Endothelial cell of umbilical vein (primary cell): Measurements from ENCODE around the gene MCF2L. TPM values are rescaled to one million over a fixed set of nuclear protein-coding genes. Genes with fewer than 3 reads are reported as not detected.

Experiments
- BruUV-seq: library from RNA; stranded (reverse); fragments of 400-500 nt; replicated peaks from 2 replicates; lab custom pipeline; 2021; lab: Mats Ljungman, UMichigan
- CTCF ChIA-PET: fragments of 300-600, 350-600 bp; sonication (Branson Sonifier 250); formaldehyde crosslinking; loops from one replicate; lab custom pipeline; 2021; ENCODE audit warnings: antibody characterized with exemption, inconsistent platforms; lab: Charles Lee
- POLR2A ChIA-PET: fragments of 300-600, 350-600 bp; sonication (Branson Sonifier 250); formaldehyde crosslinking; loops from one replicate; lab custom pipeline; 2021; ENCODE audit warnings: antibody characterized with exemption, inconsistent platforms; lab: Charles Lee
- DNase-seq: peaks from one replicate; pipeline ENCODE4 v3.0.0-alpha.2; 2011; ENCODE audit warnings: low read depth, low spot score
- FAIRE-seq: peaks from 2 replicates; lab custom pipeline; 2011; peaks lifted over from hg19 to GRCh38; lab: Jason Lieb, UNC
- H2AFZ ChIP-seq: 2 replicates; pipeline ENCODE4 v1.6.0; 2012; ENCODE audit warnings: low read depth, low read length, control low read depth, inconsistent platforms
- H3K27ac ChIP-seq: 2 replicates; pipeline ENCODE4 v1.5.1; 2011; ENCODE audit warnings: low read depth, mild to moderate bottlenecking, control low read depth, low read length, moderate library complexity; ENCODE audit not compliant: insufficient read depth
- H3K27me3 ChIP-seq, 2 experiments: 2 replicates each; pipeline versions ENCODE4 v1.6.0 to v1.6.1; 2011; ENCODE audit warnings: low read length in 2 of 2, mixed read lengths in 1 of 2; ENCODE audit not compliant: control insufficient read depth in 2 of 2, insufficient read depth in 2 of 2
- H3K36me3 ChIP-seq, 2 experiments: 2 replicates in 1 of 2; 3 replicates in 1 of 2; pipeline ENCODE4 v1.5.1; 2011; ENCODE audit warnings: low read length in 2 of 2, mild to moderate bottlenecking in 1 of 2, moderate library complexity in 1 of 2; ENCODE audit not compliant: control insufficient read depth in 2 of 2, insufficient read depth in 2 of 2; ENCODE audit errors: extremely low read depth in 1 of 2
- H3K4me1 ChIP-seq: 3 replicates; pipeline ENCODE4 v1.5.1; 2011; ENCODE audit warnings: mild to moderate bottlenecking, low read length; ENCODE audit not compliant: control insufficient read depth, insufficient read depth; ENCODE audit errors: extremely low read depth
- H3K4me2 ChIP-seq: 2 replicates; pipeline ENCODE4 v1.6.1; 2011; ENCODE audit warnings: low read length, control low read depth, mixed read lengths; ENCODE audit not compliant: insufficient read depth
- H3K4me3 ChIP-seq, 3 experiments: fragments of 200-600 bp in 1 of 3; sonication (generic), shearing (Covaris generic) in 1 of 3; replicated peaks in 1 of 3; 2 replicates each; pipeline ENCODE4 v1.5.1; 2011 to 2016; ENCODE audit warnings: control low read depth in 3 of 3, low read length in 3 of 3, mild to moderate bottlenecking in 2 of 3, inconsistent platforms in 1 of 3, low read depth in 1 of 3, moderate library complexity in 1 of 3; ENCODE audit not compliant: insufficient read depth in 1 of 3
- H3K79me2 ChIP-seq: 2 replicates; pipeline ENCODE4 v1.6.0; 2012; ENCODE audit warnings: low read length, inconsistent platforms; ENCODE audit not compliant: control insufficient read depth, insufficient read depth
- H3K9ac ChIP-seq: replicated peaks from 2 replicates; pipeline ENCODE3; 2011; ENCODE audit warnings: low read length, control low read depth; ENCODE audit not compliant: insufficient read depth; ENCODE audit errors: extremely low read depth
- H3K9me1 ChIP-seq: replicated peaks from 3 replicates; pipeline ENCODE4 v1.6.0; 2011; ENCODE audit warnings: mild to moderate bottlenecking, low read length; ENCODE audit not compliant: control insufficient read depth, insufficient read depth; ENCODE audit errors: extremely low read depth
- H3K9me3 ChIP-seq: replicated peaks from 2 replicates; pipeline ENCODE4 v1.5.1; 2012; ENCODE audit warnings: low read length, inconsistent platforms; ENCODE audit not compliant: control insufficient read depth, insufficient read depth
- H4K20me1 ChIP-seq: replicated peaks from 2 replicates; pipeline ENCODE3; 2011; ENCODE audit warnings: mild to moderate bottlenecking, low read length; ENCODE audit not compliant: control insufficient read depth, insufficient read depth; ENCODE audit errors: extremely low read depth
- EZH2 ChIP-seq: IDR thresholded peaks from 2 replicates; pipeline ENCODE4 v1.6.1; 2012; ENCODE audit warnings: borderline replicate concordance, low read depth, mild to moderate bottlenecking, moderate library complexity, low read length, inconsistent platforms; ENCODE audit not compliant: severe bottlenecking
- FOS ChIP-seq: IDR thresholded peaks from 2 replicates; pipeline ENCODE4 v1.6.1; 2011; ENCODE audit warnings: mild to moderate bottlenecking, low read length, moderate library complexity, borderline replicate concordance; ENCODE audit not compliant: insufficient read depth
- GATA2 ChIP-seq: IDR thresholded peaks from 2 replicates; pipeline ENCODE4 v1.7.0; 2011; ENCODE audit warnings: low read depth, mild to moderate bottlenecking, moderate library complexity, mixed read lengths, low read length; ENCODE audit not compliant: insufficient read length, insufficient read depth
- JUN ChIP-seq: IDR thresholded peaks from 2 replicates; pipeline ENCODE4 v1.6.1; 2011; ENCODE audit warnings: borderline replicate concordance, low read depth; ENCODE audit not compliant: insufficient read length, insufficient read depth
- MYC ChIP-seq: IDR thresholded peaks from one replicate; pipeline ENCODE4 v1.6.1; 2011; ENCODE audit warnings: mild to moderate bottlenecking, low read depth, low read length
- POLR2A ChIP-seq: IDR thresholded peaks from 2 replicates; pipeline ENCODE4 v1.6.1; 2012; ENCODE audit warnings: low read depth, mild to moderate bottlenecking, control low read depth, low read length
- POLR2AphosphoS5 ChIP-seq: IDR thresholded peaks from 2 replicates; pipeline ENCODE4 v1.6.1; 2012; ENCODE audit warnings: low read depth, mild to moderate bottlenecking, control low read depth, low read length, moderate library complexity; ENCODE audit not compliant: insufficient read depth
- dilution Hi-C: fragments of 300-500 bp; cut with MboI; formaldehyde crosslinking; loops from one replicate; pipeline ENCODE4 v1.15.0; 2019; ENCODE audit warnings: low sequenced_read_pairs; ENCODE audit not compliant: extremely low pct_ligation_motif_present
- intact Hi-C: fragments of 100-400 bp; cut with micrococcal nuclease; formaldehyde crosslinking; loops from one replicate; pipeline ENCODE4 v1.10.0; 2022
- polyA plus RNA-seq, 4 experiments: library from polyadenylated mRNA; depleted of rRNA in 3 of 4; stranded (reverse) in 3 of 4; unstranded in 1 of 4; fragments of >200 nt; gene quantifications; 2 replicates each; pipeline versions ENCODE4 v1.2.1 to v1.2.3, GENCODE V29; 2011 to 2012; ENCODE audit warnings: missing spikeins in 1 of 4
- total RNA-seq: library from RNA; stranded (reverse); gene quantifications from 2 replicates; pipeline ENCODE4 v1.2.3, GENCODE V29; 2021
- TF ChIP-seq, protein P1 (sequence below): IDR thresholded peaks from 2 replicates; pipeline ENCODE4 v1.6.1; 2011; ENCODE audit not compliant: insufficient read depth, insufficient read length
- TF ChIP-seq, protein P2 (sequence below), 2 donors: IDR thresholded peaks; 1 replicate in 1 of 2; 2 replicates in 1 of 2; pipeline ENCODE4 v1.5.1; 2011; ENCODE audit warnings: low read length in 2 of 2, mild to moderate bottlenecking in 2 of 2, moderate library complexity in 2 of 2, control low read depth in 1 of 2, inconsistent platforms in 1 of 2, low read depth in 1 of 2; ENCODE audit not compliant: insufficient read depth in 1 of 2; ENCODE audit errors: extremely low read depth in 1 of 2

The MCF2L gene
- total and polyA plus RNA-seq, 2 donors (not counting 3 experiments of a cell fraction or from before 2014, with no cell fraction given) = 0.33 to 0.58 TPM

DNA sequence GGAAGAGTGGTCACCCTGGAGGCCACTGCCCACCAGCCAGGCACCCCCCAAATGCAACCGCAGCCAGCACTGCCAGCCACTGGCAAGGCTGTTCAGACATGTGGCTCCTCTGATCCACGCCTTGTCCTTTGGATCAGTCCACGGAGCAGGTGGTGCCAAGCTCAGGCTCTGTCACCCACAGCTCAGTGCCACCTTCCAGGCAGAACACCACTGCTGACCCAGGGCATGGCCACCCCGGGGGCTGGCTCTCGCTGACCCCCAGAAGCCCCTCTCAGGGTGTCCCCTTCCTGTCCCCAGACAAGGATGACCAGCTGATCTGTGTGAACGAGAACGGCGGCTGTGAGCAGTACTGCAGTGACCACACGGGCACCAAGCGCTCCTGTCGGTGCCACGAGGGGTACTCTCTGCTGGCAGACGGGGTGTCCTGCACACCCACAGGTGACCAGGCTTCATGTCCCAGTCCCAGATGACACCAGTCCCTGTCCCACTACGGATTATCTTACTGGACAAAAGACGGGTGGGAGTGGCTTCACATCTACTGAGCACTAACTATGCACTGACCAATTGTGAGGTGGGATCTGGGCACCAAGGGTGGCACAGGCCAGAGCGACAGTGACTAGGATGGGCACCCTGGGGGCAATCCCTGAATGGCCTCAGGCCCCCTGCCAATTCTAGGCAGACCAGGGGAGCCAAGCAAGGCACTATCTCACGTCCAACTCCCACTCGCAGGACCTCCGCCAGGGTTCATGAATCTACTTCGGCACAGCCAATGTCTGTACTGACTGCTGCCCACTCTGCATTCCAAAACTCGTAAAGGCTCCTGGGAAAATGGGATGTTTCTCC lies 146.6 kb downstream of the MCF2L start:
- H4K20me1 ChIP-seq = no peaks in the 10 kb centered on the region
- no peak overlapping the region for H3K4me3 ChIP-seq
- FAIRE-seq = no peak
- no peaks in the 10 kb centered on the region for H3K9me3 ChIP-seq
- dilution Hi-C loops = no loop called here
- H3K4me2 ChIP-seq = no peak overlapping the region
- no peak overlapping the region for H3K27ac ChIP-seq
- TF ChIP-seq POLR2A = no peak
- no peak for DNase-seq
- no peaks in the 10 kb centered on the region for H3K4me1 ChIP-seq
- H2AFZ ChIP-seq = no peak overlapping the region
- H3K36me3 ChIP-seq = no peaks in the 10 kb centered on the region
- H3K79me2 ChIP-seq = no peaks in the 10 kb centered on the region
- ChIA-PET CTCF (interaction anchor here (1.4 kb wide), 1 partner anchor 8 kb away, joined by 4 read pairs; no protein-coding TSS in a partner anchor), POLR2A (no interaction called here)
- BruUV-seq = no TSS peak
- intact Hi-C loops = no loop called here
- no peak overlapping the region for H3K9ac ChIP-seq
- H3K9me1 ChIP-seq = no peaks in the 10 kb centered on the region
- peaks cover 7 to 9% of the 10 kb centered on the region in 2 experiments for H3K27me3 ChIP-seq

DNA sequence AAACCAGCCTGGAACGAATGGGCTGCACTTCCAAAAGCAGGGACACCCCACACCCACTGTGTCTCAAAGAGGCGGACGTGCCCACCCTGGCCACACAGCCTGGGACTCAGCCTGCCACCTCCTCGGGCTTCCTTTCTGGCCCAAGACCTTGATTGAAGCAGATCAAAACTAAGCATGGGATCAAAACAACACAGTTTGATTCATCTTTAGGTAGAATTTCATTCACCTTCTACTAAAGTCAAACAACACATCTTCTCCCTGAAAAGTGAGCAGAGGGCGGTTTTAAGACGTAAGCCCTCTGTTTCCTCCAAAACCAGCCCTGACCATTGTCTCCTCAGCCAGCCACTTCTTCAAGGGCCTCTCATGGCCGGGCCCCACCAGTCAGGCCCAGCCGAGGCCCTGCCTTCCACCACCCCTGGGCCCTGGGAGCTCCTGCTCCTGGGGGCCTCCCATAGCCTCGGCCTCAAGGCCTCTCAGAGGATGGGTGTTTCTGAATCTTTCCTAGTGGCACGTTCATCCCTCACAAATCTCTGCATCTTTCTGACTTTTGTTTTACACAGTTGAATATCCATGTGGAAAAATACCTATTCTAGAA lies 147.3 kb downstream of the MCF2L start:
- no peak for TF ChIP-seq MYC
- TF ChIP-seq, protein P1, sequence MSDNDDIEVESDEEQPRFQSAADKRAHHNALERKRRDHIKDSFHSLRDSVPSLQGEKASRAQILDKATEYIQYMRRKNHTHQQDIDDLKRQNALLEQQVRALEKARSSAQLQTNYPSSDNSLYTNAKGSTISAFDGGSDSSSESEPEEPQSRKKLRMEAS = no peak
- TF ChIP-seq POLR2AphosphoS5 = no peak
- TF ChIP-seq EZH2 = no peak
- no peak for TF ChIP-seq GATA2
- TF ChIP-seq, protein P2, sequence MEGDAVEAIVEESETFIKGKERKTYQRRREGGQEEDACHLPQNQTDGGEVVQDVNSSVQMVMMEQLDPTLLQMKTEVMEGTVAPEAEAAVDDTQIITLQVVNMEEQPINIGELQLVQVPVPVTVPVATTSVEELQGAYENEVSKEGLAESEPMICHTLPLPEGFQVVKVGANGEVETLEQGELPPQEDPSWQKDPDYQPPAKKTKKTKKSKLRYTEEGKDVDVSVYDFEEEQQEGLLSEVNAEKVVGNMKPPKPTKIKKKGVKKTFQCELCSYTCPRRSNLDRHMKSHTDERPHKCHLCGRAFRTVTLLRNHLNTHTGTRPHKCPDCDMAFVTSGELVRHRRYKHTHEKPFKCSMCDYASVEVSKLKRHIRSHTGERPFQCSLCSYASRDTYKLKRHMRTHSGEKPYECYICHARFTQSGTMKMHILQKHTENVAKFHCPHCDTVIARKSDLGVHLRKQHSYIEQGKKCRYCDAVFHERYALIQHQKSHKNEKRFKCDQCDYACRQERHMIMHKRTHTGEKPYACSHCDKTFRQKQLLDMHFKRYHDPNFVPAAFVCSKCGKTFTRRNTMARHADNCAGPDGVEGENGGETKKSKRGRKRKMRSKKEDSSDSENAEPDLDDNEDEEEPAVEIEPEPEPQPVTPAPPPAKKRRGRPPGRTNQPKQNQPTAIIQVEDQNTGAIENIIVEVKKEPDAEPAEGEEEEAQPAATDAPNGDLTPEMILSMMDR (IDR thresholded peaks at IDR 0.05; ENCODE audit: extremely low read depth in 1 of 2, insufficient read depth in 1 of 2, low read depth in 1 of 2, low read length in 2 of 2) = no peak
- no peak for TF ChIP-seq FOS
- no peak for TF ChIP-seq POLR2A
- TF ChIP-seq JUN = no peak
- Histone ChIP-seq H3K9ac (no peak overlapping the region), H3K4me2 (no peak overlapping the region), H3K4me3 (no peak overlapping the region), H3K27me3 (peaks cover 0 to 3% of the 10 kb centered on the region in 2 experiments), H4K20me1 (no peaks in the 10 kb centered on the region), H2AFZ (no peak overlapping the region), H3K9me3 (no peaks in the 10 kb centered on the region), H3K4me1 (no peaks in the 10 kb centered on the region), H3K79me2 (no peaks in the 10 kb centered on the region), H3K9me1 (no peaks in the 10 kb centered on the region), H3K27ac (no peak overlapping the region), H3K36me3 (no peaks in the 10 kb centered on the region)
- no TSS peak for BruUV-seq
- intact Hi-C loops (no loop called here), dilution Hi-C loops (no loop called here)
- CTCF ChIA-PET = no interaction called here
- no peak for FAIRE-seq
- DNase-seq = no peak
- POLR2A ChIA-PET = interaction anchor here (0.7 kb wide), 1 partner anchor 41 kb away, joined by 3 read pairs; no protein-coding TSS in a partner anchor
